H9 (cell line): ENCODE results near the gene ARPC5. TPM values are rescaled to one million over a fixed set of nuclear protein-coding genes. Genes with fewer than 3 reads are reported as not detected.

ENCODE experiments used
- DNase-seq: peaks from one replicate; pipeline ENCODE4 v3.0.0-alpha.2; 2017
- H2AFZ ChIP-seq: one replicate; pipeline ENCODE4 v1.6.1; 2013; ENCODE audit warnings: mild to moderate bottlenecking, low read length, control low read depth, moderate library complexity
- H2AK5ac ChIP-seq: 2 replicates; pipeline ENCODE4 v1.6.1; 2013; ENCODE audit warnings: low read length, control low read depth, mixed read lengths; ENCODE audit not compliant: insufficient read length
- H2BK120ac ChIP-seq: one replicate; pipeline ENCODE4 v1.6.1; 2013; ENCODE audit warnings: low read depth, mild to moderate bottlenecking, low read length, control low read depth, inconsistent platforms; ENCODE audit not compliant: poor library complexity, severe bottlenecking
- H2BK12ac ChIP-seq: 2 replicates; pipeline ENCODE4 v1.6.1; 2013; ENCODE audit warnings: low read length, control low read depth, mixed read lengths, low read depth; ENCODE audit not compliant: insufficient read length
- H2BK15ac ChIP-seq: 2 replicates; pipeline ENCODE4 v1.6.1; 2013; ENCODE audit warnings: low read depth, low read length, control low read depth
- H2BK20ac ChIP-seq: one replicate; pipeline ENCODE4 v1.6.1; 2013; ENCODE audit warnings: low read depth, mild to moderate bottlenecking, low read length, control low read depth, inconsistent platforms; ENCODE audit not compliant: poor library complexity, severe bottlenecking
- H2BK5ac ChIP-seq: 2 replicates; pipeline ENCODE4 v1.6.1; 2013; ENCODE audit warnings: low read length, control low read depth, mixed read lengths; ENCODE audit not compliant: insufficient read length
- H3K14ac ChIP-seq: 2 replicates; pipeline ENCODE4 v1.6.1; 2013; ENCODE audit warnings: low read length, control low read depth; ENCODE audit not compliant: insufficient read depth
- H3K18ac ChIP-seq: 2 replicates; pipeline ENCODE4 v1.6.1; 2013; ENCODE audit warnings: low read depth, mild to moderate bottlenecking, mixed read lengths, low read length, control low read depth; ENCODE audit not compliant: insufficient read length
- H3K23ac ChIP-seq: 2 replicates; pipeline ENCODE4 v1.6.1; 2013; ENCODE audit warnings: low read length, control low read depth, mixed read lengths, low read depth; ENCODE audit not compliant: insufficient read length
- H3K23me2 ChIP-seq: 2 replicates; pipeline ENCODE4 v1.6.1; 2013; ENCODE audit warnings: low read depth, mild to moderate bottlenecking, mixed read lengths, low read length, control low read depth; ENCODE audit not compliant: insufficient read length, poor library complexity, severe bottlenecking
- H3K27ac ChIP-seq: 2 replicates; pipeline ENCODE4 v1.5.1; 2013; ENCODE audit warnings: low read length, control low read depth, mixed read lengths, low read depth; ENCODE audit not compliant: insufficient read length
- H3K27me3 ChIP-seq: 2 replicates; pipeline ENCODE4 v1.6.1; 2013; ENCODE audit warnings: low read length, control low read depth, inconsistent platforms; ENCODE audit not compliant: insufficient read depth
- H3K4ac ChIP-seq: 2 replicates; pipeline ENCODE4 v1.6.1; 2013; ENCODE audit warnings: low read depth, mild to moderate bottlenecking, control low read depth, inconsistent platforms, low read length, moderate library complexity
- H3K4me1 ChIP-seq: 2 replicates; pipeline ENCODE4 v1.6.1; 2013; ENCODE audit warnings: low read length, control low read depth, inconsistent platforms; ENCODE audit not compliant: insufficient read depth
- H3K4me2 ChIP-seq: 2 replicates; pipeline ENCODE4 v1.6.1; 2013; ENCODE audit warnings: low read length, control low read depth, mixed read lengths; ENCODE audit not compliant: insufficient read length, insufficient read depth
- H3K56ac ChIP-seq: 2 replicates; pipeline ENCODE4 v1.6.1; 2013; ENCODE audit warnings: low read depth, mild to moderate bottlenecking, mixed read lengths, low read length, control low read depth; ENCODE audit not compliant: insufficient read length
- H3K79me1 ChIP-seq: 2 replicates; pipeline ENCODE4 v1.6.1; 2013; ENCODE audit warnings: low read depth, mild to moderate bottlenecking, moderate library complexity, low read length, control low read depth, inconsistent platforms; ENCODE audit not compliant: insufficient read depth, poor library complexity, severe bottlenecking
- H3K79me2 ChIP-seq: 2 replicates; pipeline ENCODE4 v1.6.1; 2013; ENCODE audit warnings: low read length, control low read depth, inconsistent platforms; ENCODE audit not compliant: insufficient read depth
- H3K9ac ChIP-seq: 2 replicates; pipeline ENCODE4 v1.6.1; 2013; ENCODE audit warnings: low read length, control low read depth, mixed read lengths; ENCODE audit not compliant: insufficient read length; ENCODE audit errors: extremely low read depth
- H3K9me3 ChIP-seq: one replicate; pipeline ENCODE4 v1.6.1; 2013; ENCODE audit warnings: low read depth, low read length, inconsistent platforms; ENCODE audit not compliant: control insufficient read depth
- H3T11ph ChIP-seq: one replicate; pipeline ENCODE4 v1.6.1; 2013; ENCODE audit warnings: mild to moderate bottlenecking, low read length, control low read depth, inconsistent platforms
- H4K20me1 ChIP-seq: one replicate; pipeline ENCODE4 v1.6.1; 2013; ENCODE audit not compliant: control insufficient read depth, insufficient read length, insufficient read depth
- H4K5ac ChIP-seq: 2 replicates; pipeline ENCODE4 v1.6.1; 2013; ENCODE audit warnings: low read depth, mild to moderate bottlenecking, mixed read lengths, low read length, control low read depth; ENCODE audit not compliant: insufficient read length
- H4K8ac ChIP-seq: replicated peaks from 2 replicates; pipeline ENCODE4 v1.6.1; 2013; ENCODE audit warnings: low read length, control low read depth, mixed read lengths, low read depth; ENCODE audit not compliant: insufficient read length
- H4K91ac ChIP-seq: 2 replicates; pipeline ENCODE4 v1.6.1; 2013; ENCODE audit warnings: low read depth, mild to moderate bottlenecking, moderate library complexity, mixed read lengths, low read length, control low read depth; ENCODE audit not compliant: insufficient read length
- H3K27ac Mint-ChIP-seq, 3 experiments: 2 replicates in 2 of 3; 3 replicates in 1 of 3; pipeline ENCODE4 v1.8.0; 2020 to 2021; ENCODE audit warnings: mixed read lengths in 3 of 3, mild to moderate bottlenecking in 1 of 3, moderate library complexity in 1 of 3
- H3K27me3 Mint-ChIP-seq: 2 replicates; pipeline ENCODE4 v1.8.0; 2021; ENCODE audit warnings: low read depth, mild to moderate bottlenecking, moderate library complexity, mixed read lengths
- H3K36me3 Mint-ChIP-seq, 3 experiments: 2 replicates in 2 of 3; 3 replicates in 1 of 3; pipeline ENCODE4 v1.8.0; 2020 to 2021; ENCODE audit warnings: low read depth in 3 of 3, mixed read lengths in 3 of 3; ENCODE audit not compliant: insufficient read depth in 1 of 3
- H3K4me1 Mint-ChIP-seq, 2 experiments: 2 replicates each; pipeline ENCODE4 v1.8.0; 2020; ENCODE audit warnings: mixed read lengths in 2 of 2
- H3K4me3 Mint-ChIP-seq, 2 experiments: 2 replicates in 1 of 2; 3 replicates in 1 of 2; pipeline ENCODE4 v1.8.0; 2020 to 2021; ENCODE audit warnings: mild to moderate bottlenecking in 2 of 2, mixed read lengths in 2 of 2, moderate library complexity in 1 of 2
- H3K9me3 Mint-ChIP-seq, 2 experiments: 2 replicates in 1 of 2; 3 replicates in 1 of 2; pipeline ENCODE4 v1.8.0; 2020; ENCODE audit warnings: mild to moderate bottlenecking in 2 of 2, mixed read lengths in 2 of 2, moderate library complexity in 1 of 2
- CTCF ChIP-seq: fragments of 200-600 bp; sonication (generic); conservative IDR thresholded peaks from 3 replicates; pipeline ENCODE4 v1.8.0; 2021; ENCODE audit warnings: antibody characterized with exemption, mild to moderate bottlenecking
- WGBS: extraction: QIAGEN DNeasy Blood & Tissue Kit; methylation state at CpG from one replicate; pipeline ENCODE4 v1.1.7; 2013; ENCODE audit warnings: missing lambda C conversion rate, low lambda C conversion rate, mixed read lengths; ENCODE audit not compliant: insufficient read length; ENCODE audit errors: extremely low coverage; 5-methylcytosine and 5-hydroxymethylcytosine counted together
- total RNA-seq: library from RNA; stranded (reverse); gene quantifications from 2 replicates; pipeline ENCODE4 v1.2.1, GENCODE V29; 2021

The ARPC5 gene
- total RNA-seq, 1 experiment from 2014 or later = 67.7 TPM

- H3K4me2 ChIP-seq = no peak overlapping the region
- no CpG with 5 or more reads among the region's 10 CpGs for WGBS
- H3K23ac ChIP-seq = no peak overlapping the region
- no peaks in the 10 kb centered on the region; the same call in 1 of the 2 replicates for H3K27me3 ChIP-seq
- Mint-ChIP-seq H3K27me3 (no peaks in the 10 kb centered on the region; the same call in none of the 2 replicates), H3K4me3 (no peak overlapping the region), H3K36me3 (no peaks in the 10 kb centered on the region), H3K9me3 (no peaks in the 10 kb centered on the region), H3K27ac (0 out of 7 replicates have a peak overlapping the region, but pooled peaks of 1 of the 3 experiments have one; percentile 12), H3K4me1 (0 out of 4 replicates have a peak, but pooled peaks cover 0 to under 1% of the 10 kb centered on the region in 2 experiments)
- no peak overlapping the region for H3T11ph ChIP-seq
- no peaks in the 10 kb centered on the region for H3K79me2 ChIP-seq
- H3K27ac ChIP-seq = no peak overlapping the region
- no peak overlapping the region for H3K4ac ChIP-seq
- no peak overlapping the region for H3K14ac ChIP-seq
- H2AFZ ChIP-seq = no peak overlapping the region
- no peaks in the 10 kb centered on the region for H3K9me3 ChIP-seq
- H4K20me1 ChIP-seq = no peaks in the 10 kb centered on the region
- no peak overlapping the region for H4K8ac ChIP-seq
- no peaks in the 10 kb centered on the region for H3K79me1 ChIP-seq
- no peak overlapping the region for H2BK12ac ChIP-seq
- no peak overlapping the region for H2BK20ac ChIP-seq
- no peak for TF ChIP-seq CTCF
- no peaks in the 10 kb centered on the region for H3K23me2 ChIP-seq
- no peak overlapping the region for H2BK5ac ChIP-seq
- no peak overlapping the region for H3K18ac ChIP-seq
- H2AK5ac ChIP-seq = no peak overlapping the region
- H2BK15ac ChIP-seq = no peak overlapping the region
- H3K9ac ChIP-seq = no peak overlapping the region
- no peak overlapping the region for H2BK120ac ChIP-seq
- no peaks in the 10 kb centered on the region for H3K4me1 ChIP-seq
- H3K56ac ChIP-seq = no peak overlapping the region
- DNase-seq = no peak
- H4K91ac ChIP-seq = no peak overlapping the region
- H4K5ac ChIP-seq = no peak overlapping the region
Observed at GRCh38 chr1:183604038-183604808, 31.4 kb downstream of the ARPC5 start.
